Adipose tissue (tissue), 3 donors: Measurements from ENCODE around the gene GYPA. TPM values are rescaled to one million over a fixed set of nuclear protein-coding genes. Genes with fewer than 3 reads are reported as not detected.
"Not testable (repeated sequence)": the region's sequence is repeated elsewhere in the genome, so short reads cannot be mapped to it uniquely, and the experiment has no call there.

Experiments
- H3K27ac ChIP-seq: one replicate; pipeline ENCODE4 v1.5.1; 2013; ENCODE audit warnings: low read depth, low read length
- WGBS, 3 donors: extraction: QIAGEN DNeasy Blood & Tissue Kit; methylation state at CpG; one replicate each; pipeline ENCODE4 v1.1.7; 2013; 5-methylcytosine and 5-hydroxymethylcytosine counted together
- polyA plus RNA-seq, 3 donors: library from polyadenylated mRNA; stranded (reverse); fragments of 200-250 nt; gene quantifications; one replicate each; pipeline ENCODE4 v1.2.3, GENCODE V29; 2013
- donor health status: healthy with polysubstance abuse.
- donor health status: Bipolar disorder and iron deficiency.
- donor health status: healthy.

The GYPA gene
- polyA plus RNA-seq, 3 donors, result not detected

DNA sequence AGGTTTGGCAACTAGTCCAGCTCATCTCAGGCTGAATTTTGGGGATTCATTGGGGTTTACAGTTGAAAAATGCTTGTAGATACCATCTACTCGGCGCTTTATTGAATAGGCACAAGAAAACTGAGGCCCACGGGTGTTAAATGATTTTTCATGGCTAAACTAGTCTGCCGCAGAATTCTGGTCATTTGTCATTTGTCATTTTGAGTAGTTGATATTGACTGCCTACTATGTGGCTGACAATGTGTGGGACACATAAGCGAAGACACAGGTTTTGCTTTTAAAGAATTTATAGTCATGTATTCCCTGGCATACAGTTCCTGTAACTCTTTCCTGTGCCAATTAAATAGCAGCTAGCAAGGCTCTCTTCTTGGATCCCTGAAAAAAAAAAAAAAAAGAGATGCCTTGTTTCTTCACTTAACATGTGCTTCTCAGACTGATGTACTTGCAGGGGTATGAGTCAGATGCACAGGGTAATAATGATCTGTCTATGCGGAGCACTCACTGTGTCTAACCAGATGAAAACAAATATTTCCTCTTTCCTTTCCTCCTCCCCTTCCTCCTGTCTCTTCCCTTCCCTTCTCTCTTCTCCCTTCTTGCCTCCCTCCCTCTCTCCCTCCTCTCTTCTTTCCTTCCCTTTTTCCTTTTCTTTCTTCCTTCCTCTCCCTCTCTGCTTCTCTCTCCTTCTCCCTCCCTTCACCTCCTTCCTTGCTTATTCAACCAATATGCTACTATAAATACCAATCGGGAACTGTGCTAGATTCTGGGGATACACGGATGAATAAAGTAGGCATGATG is 3.2 kb downstream of the GYPA start:
- whole genome bisulfite sequencing, 3 donors, result 82 to 88% (median 86%) methylated on average over 8 of the region's 8 CpGs
- H3K27ac ChIP-seq, result not testable (repeated sequence)

GRCh38 chr4:144136189-144136588 is 4.3 kb downstream of the GYPA start:
- not testable (repeated sequence) for H3K27ac ChIP-seq
- WGBS, 3 donors, result 83 to 92% (median 90%) methylated on average over 4 of the region's 4 CpGs

GRCh38 chr4:144130167-144130566 is 10.4 kb downstream of the GYPA start:
- 82 to 97% (median 84%) methylated on average over 1 of the region's 1 CpG for WGBS, 3 donors
- H3K27ac ChIP-seq, result not testable (repeated sequence)

GRCh38 chr4:144129336-144129875 is 11.1 kb downstream of the GYPA start:
- WGBS, 3 donors, result 74 to 83% (median 79%) methylated on average over 4 of the region's 4 CpGs

DNA sequence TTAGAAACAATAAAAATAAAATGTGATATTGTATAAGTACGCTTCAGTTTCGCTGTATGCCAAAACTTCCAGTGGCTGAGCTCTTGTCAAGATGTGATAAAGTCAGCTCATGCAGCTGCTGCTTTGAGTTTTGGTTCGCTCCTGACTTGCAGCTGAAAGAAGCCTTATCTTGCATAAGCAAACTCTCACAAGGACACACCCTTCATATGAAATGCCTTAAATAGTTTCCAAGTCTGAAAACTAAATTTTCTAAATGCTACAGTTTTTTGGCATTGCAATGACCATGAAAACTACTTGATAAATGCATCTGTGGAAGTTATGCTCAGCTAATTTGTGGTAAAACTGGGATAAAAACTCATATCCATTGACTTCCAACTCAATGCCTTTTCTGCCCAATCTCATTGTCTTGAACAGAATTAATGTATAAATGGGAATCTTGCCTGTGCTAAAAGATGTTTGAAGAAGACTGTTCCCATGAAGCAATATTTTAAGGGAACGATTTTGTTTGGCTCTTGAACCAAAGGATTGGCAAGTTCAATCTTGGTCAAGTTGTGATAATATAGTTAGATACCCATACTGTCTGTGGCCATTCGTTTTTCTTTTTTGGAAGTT is 11.7 kb downstream of the GYPA start:
- H3K27ac ChIP-seq, result not testable (repeated sequence)
- 36 to 55% (median 45%) methylated on average over 5 of the region's 5 CpGs for WGBS, 3 donors

More at GRCh38 chr4:144129336-144129875, 11.1 kb downstream of the GYPA start:
- H3K27ac ChIP-seq, result not testable (repeated sequence)

DNA sequence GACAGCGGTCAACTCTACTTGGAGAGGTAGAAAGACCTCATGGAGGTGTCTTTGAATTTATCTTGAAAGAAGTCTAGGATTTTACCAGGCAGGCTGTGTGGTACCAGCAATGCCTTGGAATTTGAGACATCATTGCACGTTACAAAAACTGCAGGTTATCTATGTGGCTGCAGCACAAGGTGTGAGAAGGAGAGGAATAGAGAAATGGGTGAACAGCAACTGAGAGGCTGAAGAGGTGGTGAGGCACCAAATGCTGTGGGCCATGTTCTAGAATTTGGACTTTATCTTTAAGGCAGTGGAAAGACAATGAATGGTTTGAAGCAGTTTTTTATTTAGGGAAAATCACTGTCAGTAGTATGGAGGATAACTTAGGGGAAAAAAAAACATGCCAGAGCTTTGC is 15.4 kb downstream of the GYPA start:
- H3K27ac ChIP-seq, result not testable (repeated sequence)
- WGBS, 3 donors, result 59 to 74% (median 73%) methylated on average over 1 of the region's 2 CpGs

- 44 to 66% (median 55%) methylated on average over 4 of the region's 4 CpGs for WGBS, 3 donors
- H3K27ac ChIP-seq, result not testable (repeated sequence)
These were observed 16.4 kb downstream of the GYPA start for GRCh38 chr4:144123982-144124635.

- not testable (repeated sequence) for H3K27ac ChIP-seq
- 61 to 93% (median 91%) methylated on average over 2 to 3 of the region's 3 CpGs for WGBS, 3 donors
These were observed 17.2 kb downstream of the GYPA start for GRCh38 chr4:144123269-144123668.

GRCh38 chr4:144119752-144120151 is 20.8 kb downstream of the GYPA start:
- whole genome bisulfite sequencing, 3 donors, result 55 to 90% (median 87%) methylated on average over 4 to 5 of the region's 5 CpGs
- not testable (repeated sequence) for H3K27ac ChIP-seq

- no peak overlapping the region for H3K27ac ChIP-seq
- 71 to 82% (median 79%) methylated on average over 4 of the region's 4 CpGs for WGBS, 3 donors
These were observed 25.0 kb downstream of the GYPA start for GRCh38 chr4:144115519-144115918.

DNA sequence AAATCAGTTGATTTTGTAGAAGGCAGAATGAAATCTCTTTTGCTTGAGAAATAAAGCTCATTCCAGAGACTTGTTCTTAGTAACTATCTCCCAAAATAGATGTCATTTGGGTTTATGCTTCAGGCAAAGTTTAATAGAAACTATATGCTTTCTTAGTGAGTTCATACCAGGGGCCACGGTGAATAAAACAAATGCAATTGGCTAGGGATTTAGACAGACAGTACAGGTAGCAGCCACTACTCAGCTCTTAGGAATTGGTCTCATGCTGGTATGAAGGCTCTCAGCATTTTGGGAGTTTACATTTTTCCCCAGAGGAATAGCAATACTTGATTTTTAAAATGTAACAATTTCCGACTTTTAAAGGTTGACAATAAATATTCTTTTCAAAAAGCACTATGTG is 27.0 kb downstream of the GYPA start:
- 64 to 84% (median 81%) methylated on average over 2 of the region's 2 CpGs for WGBS, 3 donors
- no peak overlapping the region for H3K27ac ChIP-seq

DNA sequence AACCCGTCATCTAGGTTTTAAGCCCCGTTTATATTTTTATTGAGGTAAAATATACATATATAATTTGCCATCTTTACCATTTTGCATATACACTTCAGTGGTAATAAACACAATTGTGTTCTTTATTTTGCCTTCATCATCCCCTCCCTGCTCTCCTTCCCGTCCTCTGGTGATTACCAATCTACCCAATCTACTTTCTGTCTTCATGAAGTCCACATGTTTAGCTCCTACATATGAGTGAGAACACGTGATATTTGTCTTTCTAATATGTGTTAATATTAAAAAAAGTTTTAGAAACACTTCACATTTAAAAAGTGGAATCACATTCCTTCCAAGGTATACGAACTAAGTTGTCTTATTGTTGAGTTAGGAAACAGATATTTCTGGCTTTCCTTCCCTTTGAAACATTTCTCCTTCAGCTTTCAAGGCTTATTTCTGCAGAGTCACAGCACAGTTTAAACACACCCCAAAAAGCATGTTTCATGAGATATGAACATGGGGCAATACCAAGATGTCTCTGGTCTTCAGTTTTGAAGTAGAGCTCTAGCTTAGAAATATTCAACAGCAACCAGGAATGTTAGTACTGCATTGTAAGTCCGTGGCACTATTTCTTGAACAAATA is 35.9 kb downstream of the GYPA start:
- WGBS, 3 donors, result 73 to 89% (median 75%) methylated on average over 6 of the region's 6 CpGs
- H3K27ac ChIP-seq, result no peak overlapping the region

DNA sequence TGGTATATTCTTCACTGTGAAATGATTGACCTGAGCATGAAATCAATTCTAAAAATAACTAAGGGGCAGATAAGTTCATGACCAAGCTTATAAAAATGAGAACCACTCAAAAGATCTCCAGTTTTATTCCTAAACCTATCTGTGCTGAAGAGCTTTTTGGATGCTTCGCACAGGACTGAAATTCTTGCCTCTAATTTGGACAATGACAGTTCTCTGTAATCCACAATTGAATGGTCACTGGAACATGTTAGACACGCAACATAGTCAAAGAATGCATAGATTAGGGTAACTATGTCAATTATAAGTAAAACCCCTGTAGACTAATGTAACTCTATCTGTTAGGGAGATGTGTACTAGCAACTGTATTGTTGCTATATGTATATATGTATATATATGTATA is 42.7 kb downstream of the GYPA start:
- 91 to 93% (median 91%) methylated on average over 2 of the region's 2 CpGs for WGBS, 3 donors
- not testable (repeated sequence) for H3K27ac ChIP-seq

DNA sequence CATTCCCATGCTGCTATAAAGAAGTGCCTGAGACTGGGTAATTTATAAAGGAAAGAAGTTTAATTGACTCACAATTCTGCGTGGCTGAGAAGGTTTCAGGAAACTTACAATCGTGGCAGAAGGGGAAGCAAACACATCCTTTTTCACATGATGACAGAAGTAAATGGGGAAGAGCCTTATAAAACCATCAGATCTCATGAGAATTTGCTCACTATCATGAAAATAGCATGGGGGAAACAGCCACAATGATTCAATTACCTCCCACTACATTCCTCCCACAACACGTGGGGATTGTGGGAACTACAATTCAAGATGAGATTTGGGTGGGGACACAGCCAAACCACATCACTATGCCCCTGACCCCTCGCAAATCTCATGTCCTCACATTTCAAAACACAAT is 46.5 kb downstream of the GYPA start:
- H3K27ac ChIP-seq, result not testable (repeated sequence)
- 17 to 40% (median 28%) methylated on average over 3 to 4 of the region's 4 CpGs for WGBS, 3 donors

- 80 to 93% (median 91%) methylated on average over 2 of the region's 2 CpGs for WGBS, 3 donors
- H3K27ac ChIP-seq, result not testable (repeated sequence)
These were observed 49.3 kb downstream of the GYPA start for GRCh38 chr4:144091181-144091580.

DNA sequence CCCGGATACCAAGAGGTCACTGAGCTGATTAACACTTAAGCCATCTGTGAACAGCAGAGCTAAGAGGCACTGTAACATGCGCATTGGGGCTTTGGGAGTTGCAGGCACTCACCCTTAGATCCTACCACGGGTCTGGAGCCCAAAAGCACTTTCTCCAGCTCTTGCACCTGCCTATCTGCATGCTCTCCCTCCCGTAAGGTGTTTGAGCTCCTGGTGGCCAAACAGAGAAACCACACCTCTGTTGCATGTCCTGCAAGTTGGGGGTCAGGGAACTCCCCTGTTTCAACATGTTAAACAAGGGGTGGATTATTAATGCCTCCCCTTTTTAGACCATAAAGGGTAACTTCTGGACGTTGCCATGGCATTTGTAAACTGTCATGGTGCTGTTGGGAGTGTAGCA is 49.8 kb downstream of the GYPA start:
- H3K27ac ChIP-seq, result no peak overlapping the region
- 66 to 79% (median 78%) methylated on average over 5 of the region's 5 CpGs for whole genome bisulfite sequencing, 3 donors

- 41 to 76% (median 74%) methylated on average over 3 of the region's 3 CpGs for WGBS, 3 donors
- not testable (repeated sequence) for H3K27ac ChIP-seq
These were observed 58.5 kb downstream of the GYPA start for GRCh38 chr4:144082053-144082452.

GRCh38 chr4:144080135-144080534 is 60.4 kb downstream of the GYPA start:
- H3K27ac ChIP-seq, result not testable (repeated sequence)
- WGBS, 3 donors, result 61 to 85% (median 80%) methylated on average over 3 to 4 of the region's 4 CpGs

- WGBS, 3 donors, result 36 to 43% (median 36%) methylated on average over 2 of the region's 2 CpGs
- not testable (repeated sequence) for H3K27ac ChIP-seq
These were observed 61.8 kb downstream of the GYPA start for GRCh38 chr4:144078746-144079145.
